Ishikawa (cell line): Measurements from ENCODE around the gene STAC.

Experiments
- CEBPB ChIP-seq: IDR thresholded peaks from 2 replicates; pipeline ENCODE4 v1.6.1; 2012
- CREB1 ChIP-seq: IDR thresholded peaks from 2 replicates; pipeline ENCODE4 v1.6.1; 2012; ENCODE audit warnings: low read depth
- EGR1 ChIP-seq: IDR thresholded peaks from 2 replicates; pipeline ENCODE4 v1.6.1; 2012
- EP300 ChIP-seq: IDR thresholded peaks from 2 replicates; pipeline ENCODE4 v1.6.1; 2012; ENCODE audit warnings: borderline replicate concordance
- FOXM1 ChIP-seq: IDR thresholded peaks from 2 replicates; pipeline ENCODE4 v1.6.1; 2012; ENCODE audit warnings: low read depth, borderline replicate concordance
- MAX ChIP-seq: IDR thresholded peaks from 2 replicates; pipeline ENCODE4 v1.6.1; 2012
- NFIC ChIP-seq: IDR thresholded peaks from 2 replicates; pipeline ENCODE4 v1.6.1; 2012
- RAD21 ChIP-seq: IDR thresholded peaks from 2 replicates; pipeline ENCODE4 v1.6.1; 2012; ENCODE audit warnings: low read depth
- REST ChIP-seq: IDR thresholded peaks from 2 replicates; pipeline ENCODE4 v1.6.1; 2012; ENCODE audit warnings: low read depth, mild to moderate bottlenecking
- TAF1 ChIP-seq: IDR thresholded peaks from 2 replicates; pipeline ENCODE4 v1.6.1; 2012; ENCODE audit warnings: low read depth, mild to moderate bottlenecking
- TCF12 ChIP-seq: IDR thresholded peaks from 2 replicates; pipeline ENCODE4 v1.6.1; 2012; ENCODE audit warnings: low read depth
- TEAD4 ChIP-seq: IDR thresholded peaks from 2 replicates; pipeline ENCODE4 v1.6.1; 2012
- USF1 ChIP-seq: IDR thresholded peaks from 2 replicates; pipeline ENCODE4 v1.6.1; 2012
- YY1 ChIP-seq: IDR thresholded peaks from 2 replicates; pipeline ENCODE4 v1.6.1; 2012; ENCODE audit warnings: low read depth
- ZBTB7A ChIP-seq: IDR thresholded peaks from 2 replicates; pipeline ENCODE4 v1.6.1; 2012; ENCODE audit warnings: low read depth

Gene STAC

GRCh38 chr3:36486009-36486795 lies 105.9 kb downstream of the STAC start:
- no peak for TF ChIP-seq ZBTB7A

- TF ChIP-seq FOXM1 (no peak), YY1 (no peak), CEBPB (no peak), ZBTB7A (no peak)
Measured at GRCh38 chr3:36487616-36488015, 107.3 kb downstream of the STAC start.

GRCh38 chr3:36488077-36488789 lies 107.9 kb downstream of the STAC start:
- TF ChIP-seq EP300, result no peak
- TF ChIP-seq TEAD4, result 0 out of 2 replicates have a peak, but pooled peaks have one; percentile 22
- peak; percentile 72 for TF ChIP-seq TCF12

- TF ChIP-seq RAD21, result no peak
- TF ChIP-seq REST, result no peak
- no peak for TF ChIP-seq TEAD4
- no peak for TF ChIP-seq FOXM1
- TF ChIP-seq MAX, result no peak
- TF ChIP-seq ZBTB7A, result no peak
- TF ChIP-seq CREB1, result no peak
- TF ChIP-seq NFIC, result no peak
- no peak for TF ChIP-seq EP300
- TF ChIP-seq CEBPB, result no peak
- no peak for TF ChIP-seq USF1
- TF ChIP-seq TAF1, result no peak
Measured at GRCh38 chr3:36489101-36489500, 108.8 kb downstream of the STAC start.

- TF ChIP-seq NFIC (no peak), CREB1 (no peak), USF1 (no peak), TEAD4 (no peak), RAD21 (no peak), CEBPB (no peak), YY1 (no peak), EP300 (no peak), ZBTB7A (no peak), TCF12 (no peak), REST (no peak), EGR1 (no peak), TAF1 (no peak), MAX (no peak)
Measured at GRCh38 chr3:36489679-36490425, 109.5 kb downstream of the STAC start.

GRCh38 chr3:36493051-36493450 lies 112.7 kb downstream of the STAC start:
- TF ChIP-seq REST (no peak), EP300 (no peak), USF1 (no peak), EGR1 (no peak), TAF1 (no peak), ZBTB7A (no peak), FOXM1 (no peak), CEBPB (no peak)
